Neural cell (in vitro differentiated cells): ENCODE measurements around the gene BCDIN3D. TPM values are rescaled to one million over a fixed set of nuclear protein-coding genes. Genes with fewer than 3 reads are reported as not detected.

ENCODE experiments used
- H2AFZ ChIP-seq: fragments of 200-600, 300-800 bp; sonication (generic), shearing (Covaris generic); 2 replicates; pipeline ENCODE4 v1.6.0; 2014; ENCODE audit warnings: low read depth, mild to moderate bottlenecking, antibody characterized with exemption, low read length, moderate library complexity
- H3F3A ChIP-seq: fragments of 200-600 bp; shearing (Covaris generic); 2 replicates; pipeline ENCODE4 v1.6.1; 2016; ENCODE audit warnings: mild to moderate bottlenecking, moderate library complexity, mixed read lengths, antibody characterized with exemption, low read length; ENCODE audit not compliant: insufficient read depth, poor library complexity, severe bottlenecking
- H3K27ac ChIP-seq: fragments of 200-600, 300-800 bp; sonication (generic), shearing (Covaris generic); 2 replicates; pipeline ENCODE4 v1.5.1; 2014; ENCODE audit warnings: mild to moderate bottlenecking, low read length, moderate library complexity
- H3K27me3 ChIP-seq: fragments of 300-800, 200-600 bp; sonication (generic), shearing (Covaris generic); 2 replicates; pipeline ENCODE4 v1.6.0; 2014; ENCODE audit warnings: mild to moderate bottlenecking, low read depth, low read length, moderate library complexity; ENCODE audit not compliant: insufficient read depth
- H3K36me3 ChIP-seq: fragments of 300-800, 200-600 bp; sonication (generic), shearing (Covaris generic); 2 replicates; pipeline ENCODE4 v1.5.1; 2014; ENCODE audit warnings: mild to moderate bottlenecking, antibody characterized with exemption, low read length, moderate library complexity; ENCODE audit not compliant: insufficient read depth
- H3K4me2 ChIP-seq: fragments of 300-800, 200-600 bp; sonication (generic), shearing (Covaris generic); 2 replicates; pipeline ENCODE4 v1.6.0; 2014; ENCODE audit warnings: mild to moderate bottlenecking, low read length
- H3K4me3 ChIP-seq: fragments of 300-800, 200-600 bp; sonication (generic), shearing (Covaris generic); 2 replicates; pipeline ENCODE4 v1.5.1; 2014; ENCODE audit warnings: mild to moderate bottlenecking, low read length, moderate library complexity
- H3K79me2 ChIP-seq: fragments of 200-600 bp; shearing (Covaris generic); replicated peaks from 2 replicates; pipeline ENCODE4 v1.6.0; 2014; ENCODE audit warnings: mild to moderate bottlenecking, low read length, moderate library complexity; ENCODE audit not compliant: insufficient read depth
- H3K9ac ChIP-seq: fragments of 300-800, 200-600 bp; sonication (generic), shearing (Covaris generic); 2 replicates; pipeline ENCODE4 v1.6.1; 2016; ENCODE audit warnings: mild to moderate bottlenecking, low read length, mixed read lengths
- H3K9me2 ChIP-seq: fragments of 200-600 bp; shearing (Covaris generic); 2 replicates; pipeline ENCODE4 v1.6.1; 2016; ENCODE audit warnings: mild to moderate bottlenecking, low read length, mixed read lengths; ENCODE audit not compliant: insufficient read depth
- H3K9me3 ChIP-seq: fragments of 200-600, 300-800 bp; sonication (generic), shearing (Covaris generic); 2 replicates; pipeline ENCODE4 v1.6.1; 2016; ENCODE audit warnings: mild to moderate bottlenecking, mixed run types, low read length, moderate library complexity, mixed read lengths
- H4K20me1 ChIP-seq: fragments of 200-600 bp; shearing (Covaris generic); 2 replicates; pipeline ENCODE4 v1.6.1; 2016; ENCODE audit warnings: mild to moderate bottlenecking, mixed run types; ENCODE audit not compliant: insufficient read depth
- CTCF ChIP-seq: fragments of 450-650 bp; IDR thresholded peaks from 2 replicates; pipeline ENCODE4 v1.5.1; 2014; ENCODE audit warnings: antibody characterized with exemption, mild to moderate bottlenecking, moderate library complexity; ENCODE audit not compliant: poor library complexity, severe bottlenecking
- EP300 ChIP-seq: fragments of 450-650 bp; conservative IDR thresholded peaks from 2 replicates; pipeline ENCODE4 v1.6.1; 2014; ENCODE audit warnings: antibody characterized with exemption, mild to moderate bottlenecking, moderate library complexity; ENCODE audit not compliant: poor library complexity, severe bottlenecking
- EZH2 ChIP-seq: fragments of 200-600, 300-800 bp; shearing (Covaris generic), sonication (generic); IDR thresholded peaks from 2 replicates; pipeline ENCODE4 v1.6.1; 2014; ENCODE audit warnings: antibody characterized with exemption, low read length, borderline replicate concordance, mild to moderate bottlenecking; ENCODE audit not compliant: insufficient read depth, poor library complexity, severe bottlenecking
- MXI1 ChIP-seq: fragments of 450-650 bp; conservative IDR thresholded peaks from 2 replicates; pipeline ENCODE4 v1.6.1; 2014; ENCODE audit warnings: antibody characterized with exemption, mild to moderate bottlenecking; ENCODE audit not compliant: poor library complexity, severe bottlenecking
- POLR2AphosphoS5 ChIP-seq: IDR thresholded peaks from 2 replicates; pipeline ENCODE4 v1.6.1; 2012
- RAD21 ChIP-seq: fragments of 450-650 bp; conservative IDR thresholded peaks from 2 replicates; pipeline ENCODE4 v1.6.1; 2014; ENCODE audit warnings: antibody characterized with exemption, mild to moderate bottlenecking, moderate library complexity
- SMC3 ChIP-seq: fragments of 450-650 bp; conservative IDR thresholded peaks from 2 replicates; pipeline ENCODE4 v1.6.1; 2014; ENCODE audit warnings: antibody characterized with exemption, mild to moderate bottlenecking, moderate library complexity; ENCODE audit not compliant: poor library complexity
- TAF1 ChIP-seq: IDR thresholded peaks from 2 replicates; pipeline ENCODE4 v1.6.1; 2012; ENCODE audit warnings: low read depth
- polyA plus RNA-seq: library from polyadenylated mRNA; depleted of rRNA; stranded (reverse); fragments of >200 nt; gene quantifications from 2 replicates; pipeline ENCODE4 v1.2.3, GENCODE V29; 2014
- TF ChIP-seq, protein P1 (sequence below): IDR thresholded peaks from 2 replicates; pipeline ENCODE4 v1.6.1; 2012; ENCODE audit warnings: borderline replicate concordance

Gene BCDIN3D
- polyA plus RNA-seq, 1 donor from 2014 or later: 10.0 TPM

- H3K27ac ChIP-seq: no peak overlapping the region
- no peak overlapping the region for H2AFZ ChIP-seq
- no peaks in the 10 kb centered on the region for H3K36me3 ChIP-seq
- H3K4me2 ChIP-seq: no peak overlapping the region
- no peaks in the 10 kb centered on the region for H3F3A ChIP-seq
- H3K9me3 ChIP-seq: no peaks in the 10 kb centered on the region
- H3K9me2 ChIP-seq: no peaks in the 10 kb centered on the region
- H3K79me2 ChIP-seq: no peaks in the 10 kb centered on the region
- no peak overlapping the region for H3K4me3 ChIP-seq
- no peak overlapping the region for H3K9ac ChIP-seq
- TF ChIP-seq CTCF (no peak), TAF1 (no peak), MXI1 (no peak), POLR2AphosphoS5 (no peak), EP300 (no peak), EZH2 (no peak), RAD21 (no peak), SMC3 (no peak)
- TF ChIP-seq, protein P1, sequence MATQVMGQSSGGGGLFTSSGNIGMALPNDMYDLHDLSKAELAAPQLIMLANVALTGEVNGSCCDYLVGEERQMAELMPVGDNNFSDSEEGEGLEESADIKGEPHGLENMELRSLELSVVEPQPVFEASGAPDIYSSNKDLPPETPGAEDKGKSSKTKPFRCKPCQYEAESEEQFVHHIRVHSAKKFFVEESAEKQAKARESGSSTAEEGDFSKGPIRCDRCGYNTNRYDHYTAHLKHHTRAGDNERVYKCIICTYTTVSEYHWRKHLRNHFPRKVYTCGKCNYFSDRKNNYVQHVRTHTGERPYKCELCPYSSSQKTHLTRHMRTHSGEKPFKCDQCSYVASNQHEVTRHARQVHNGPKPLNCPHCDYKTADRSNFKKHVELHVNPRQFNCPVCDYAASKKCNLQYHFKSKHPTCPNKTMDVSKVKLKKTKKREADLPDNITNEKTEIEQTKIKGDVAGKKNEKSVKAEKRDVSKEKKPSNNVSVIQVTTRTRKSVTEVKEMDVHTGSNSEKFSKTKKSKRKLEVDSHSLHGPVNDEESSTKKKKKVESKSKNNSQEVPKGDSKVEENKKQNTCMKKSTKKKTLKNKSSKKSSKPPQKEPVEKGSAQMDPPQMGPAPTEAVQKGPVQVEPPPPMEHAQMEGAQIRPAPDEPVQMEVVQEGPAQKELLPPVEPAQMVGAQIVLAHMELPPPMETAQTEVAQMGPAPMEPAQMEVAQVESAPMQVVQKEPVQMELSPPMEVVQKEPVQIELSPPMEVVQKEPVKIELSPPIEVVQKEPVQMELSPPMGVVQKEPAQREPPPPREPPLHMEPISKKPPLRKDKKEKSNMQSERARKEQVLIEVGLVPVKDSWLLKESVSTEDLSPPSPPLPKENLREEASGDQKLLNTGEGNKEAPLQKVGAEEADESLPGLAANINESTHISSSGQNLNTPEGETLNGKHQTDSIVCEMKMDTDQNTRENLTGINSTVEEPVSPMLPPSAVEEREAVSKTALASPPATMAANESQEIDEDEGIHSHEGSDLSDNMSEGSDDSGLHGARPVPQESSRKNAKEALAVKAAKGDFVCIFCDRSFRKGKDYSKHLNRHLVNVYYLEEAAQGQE: no peak
- no peaks in the 10 kb centered on the region for H4K20me1 ChIP-seq
- no peaks in the 10 kb centered on the region for H3K27me3 ChIP-seq
These were observed 46.6 kb upstream of the BCDIN3D start for GRCh38 chr12:49889361-49890095.

GRCh38 chr12:49888461-49889151 is 45.7 kb upstream of the BCDIN3D start:
- H3K4me3 ChIP-seq: no peak overlapping the region
- H3K9me3 ChIP-seq: no peaks in the 10 kb centered on the region
- no peak overlapping the region for H3K27ac ChIP-seq
- no peaks in the 10 kb centered on the region for H4K20me1 ChIP-seq
- H3K9me2 ChIP-seq: no peaks in the 10 kb centered on the region
- H3K79me2 ChIP-seq: no peaks in the 10 kb centered on the region
- no peaks in the 10 kb centered on the region for H3K27me3 ChIP-seq
- H3K4me2 ChIP-seq: no peak overlapping the region
- no peak for TF ChIP-seq CTCF
- no peak for TF ChIP-seq EZH2
- no peak for TF ChIP-seq POLR2AphosphoS5
- TF ChIP-seq TAF1: no peak
- TF ChIP-seq RAD21: no peak
- TF ChIP-seq MXI1: no peak
- TF ChIP-seq, protein P1: no peak
- TF ChIP-seq SMC3: no peak
- no peak for TF ChIP-seq EP300
- no peaks in the 10 kb centered on the region for H3K36me3 ChIP-seq
- no peak overlapping the region for H2AFZ ChIP-seq
- H3K9ac ChIP-seq: no peak overlapping the region
- no peaks in the 10 kb centered on the region for H3F3A ChIP-seq
